ENCODE results near the gene SERINC1.
A peak's percentile ranks its signal among the peaks of the same experiment; 100 is the strongest.
"Not testable (repeated sequence)": the region's sequence is repeated elsewhere in the genome, so short reads cannot be mapped to it uniquely, and the experiment has no call there.

SERINC1 gene

GRCh38 chr6:122471107-122472021 lies at the start of gene SERINC1:
TSS of gene SERINC1 (minus strand) at chr6:122471807. CDS start at chr6:122471737, 70 bp downstream.
- FAIRE-seq, result peak; percentile 96

DNA sequence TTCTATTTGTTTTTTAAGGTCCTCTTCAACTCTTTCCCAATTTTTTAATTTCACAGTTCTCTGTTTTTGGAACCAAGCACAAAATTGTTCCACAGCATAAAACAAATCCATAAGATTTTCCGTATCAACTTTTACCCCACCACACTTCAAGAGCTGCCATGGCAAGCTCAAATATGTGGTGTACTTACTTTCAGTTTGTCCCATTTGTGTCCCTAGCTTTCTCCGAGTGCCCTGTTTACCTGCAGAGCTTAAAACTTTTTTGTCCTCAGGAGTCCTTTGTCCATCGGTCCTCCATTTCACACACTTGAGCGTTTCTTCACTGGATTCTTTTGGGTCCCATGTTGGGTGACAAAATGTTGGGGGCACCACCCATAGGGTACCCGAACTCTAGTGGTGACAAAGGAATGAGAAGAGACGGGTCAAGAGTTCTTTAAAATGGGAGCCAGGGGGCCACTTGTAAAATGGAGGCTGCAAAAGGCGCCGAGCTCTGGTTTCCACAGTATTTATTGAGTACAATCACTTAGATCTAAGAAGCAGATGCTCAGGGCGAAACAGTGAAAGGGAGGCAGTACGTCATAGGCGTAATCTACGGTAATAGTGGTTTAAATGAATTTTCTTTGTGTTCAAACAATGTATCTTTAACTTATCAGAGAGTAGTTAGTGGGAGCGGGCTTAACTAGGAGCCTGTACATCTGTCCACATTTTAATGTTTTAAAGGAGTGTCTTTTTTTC lies 39.8 kb upstream of the SERINC1 start:
- FAIRE-seq, result no peak

DNA sequence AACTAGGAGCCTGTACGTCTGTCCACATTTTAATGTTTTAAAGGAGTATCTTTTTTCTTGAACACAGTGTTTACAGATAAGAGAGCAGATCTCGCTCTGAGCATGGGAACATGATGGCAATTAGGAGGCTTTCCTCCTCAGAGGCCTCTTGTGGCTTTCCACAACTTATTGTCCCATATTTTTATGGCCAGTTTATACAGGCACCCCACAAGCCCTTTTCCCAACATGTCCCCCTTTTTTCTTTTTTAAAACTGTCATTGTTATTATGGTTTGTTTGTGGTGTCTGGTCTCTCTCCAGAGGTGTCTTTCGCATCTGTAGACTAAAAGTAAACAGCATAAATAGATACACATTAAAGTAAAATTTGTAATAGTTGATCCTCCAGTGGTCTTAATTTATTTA lies 33.6 kb upstream of the SERINC1 start:
- not testable (repeated sequence) for FAIRE-seq

GRCh38 chr6:122501475-122501874 lies 29.9 kb upstream of the SERINC1 start:
- no peak for FAIRE-seq

GRCh38 chr6:122495612-122496011 lies 24.0 kb upstream of the SERINC1 start:
- FAIRE-seq, result no peak

GRCh38 chr6:122494665-122495272 lies 23.2 kb upstream of the SERINC1 start:
- no peak for FAIRE-seq

- FAIRE-seq, result peak; percentile 55
Measured at GRCh38 chr6:122491919-122492555, 20.4 kb upstream of the SERINC1 start.

DNA sequence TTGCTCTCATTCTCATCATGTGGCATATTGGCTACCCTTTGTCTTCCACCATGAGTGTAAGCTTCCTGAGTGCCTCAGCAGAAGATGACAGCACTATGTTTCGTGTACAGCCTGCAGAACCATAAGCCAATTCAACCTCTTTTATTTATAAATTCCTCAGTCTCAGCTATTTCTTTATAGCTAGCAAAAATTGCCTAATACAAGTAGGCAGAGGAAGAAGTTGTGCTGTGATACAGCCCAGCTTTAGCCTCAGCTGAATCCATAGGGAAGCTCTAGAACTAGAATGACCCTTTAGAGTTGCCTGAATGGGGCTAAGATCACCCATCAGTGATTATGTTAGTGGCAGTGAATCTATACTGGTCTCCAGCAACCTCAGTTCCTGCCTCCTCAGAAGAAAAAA lies 19.0 kb upstream of the SERINC1 start:
- FAIRE-seq, result no peak

GRCh38 chr6:122484760-122485159 lies 13.2 kb upstream of the SERINC1 start:
- FAIRE-seq, result no peak

DNA sequence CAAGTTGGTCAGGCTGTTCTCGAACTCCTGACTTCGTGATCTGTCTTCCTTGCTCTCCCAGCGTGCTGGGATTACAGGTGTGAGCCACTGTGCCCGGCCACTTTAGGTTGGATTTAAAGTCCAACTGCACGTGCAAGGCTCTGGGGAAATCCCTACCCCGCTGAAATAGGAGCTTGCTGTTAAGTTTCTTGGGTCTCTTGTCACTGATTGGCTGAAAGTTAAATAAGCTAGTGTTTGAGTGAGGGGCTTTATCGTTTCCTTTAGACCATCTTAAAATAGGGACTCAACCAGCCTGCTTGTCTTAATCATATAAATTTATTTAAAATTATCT lies 11.1 kb upstream of the SERINC1 start:
- no peak for FAIRE-seq

DNA sequence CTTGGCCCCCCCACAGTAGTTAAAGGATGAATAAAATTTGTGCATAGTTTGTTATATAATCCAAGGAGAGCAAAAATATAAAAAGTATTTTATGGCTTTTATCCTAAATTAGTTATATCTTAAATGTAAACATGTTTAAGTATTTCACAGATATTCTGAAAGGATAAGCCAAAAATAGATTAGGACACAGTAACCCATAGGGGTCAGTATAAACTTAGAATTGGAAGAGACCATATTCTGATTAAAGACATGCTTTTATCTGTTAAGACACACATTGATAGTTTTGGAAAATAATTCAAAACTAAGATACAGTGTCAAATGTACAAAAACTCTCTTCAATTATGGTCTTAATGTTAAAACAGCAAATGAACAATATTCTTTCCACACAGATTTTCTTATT lies 4.5 kb upstream of the SERINC1 start:
- peak; percentile 53 for FAIRE-seq

DNA sequence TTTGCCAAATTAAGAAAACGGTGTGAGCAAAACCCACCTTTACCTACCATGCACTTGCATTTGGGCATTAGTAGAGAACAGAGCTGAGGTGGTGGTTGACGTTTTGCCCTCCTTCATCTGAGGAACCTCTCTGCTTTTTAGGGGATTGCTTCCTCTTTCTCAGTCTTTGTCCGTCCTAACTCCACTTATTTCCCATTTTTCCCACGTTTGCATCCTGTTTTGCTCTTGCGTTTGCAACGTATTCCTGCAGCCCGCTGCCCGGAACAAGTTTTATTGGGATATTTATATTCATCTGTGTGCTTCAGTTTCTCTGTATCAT lies 374 bp upstream of the SERINC1 start:
- FAIRE-seq, result no peak

- no peak for FAIRE-seq
Measured at GRCh38 chr6:122461885-122462284, 9.7 kb downstream of the SERINC1 start.

DNA sequence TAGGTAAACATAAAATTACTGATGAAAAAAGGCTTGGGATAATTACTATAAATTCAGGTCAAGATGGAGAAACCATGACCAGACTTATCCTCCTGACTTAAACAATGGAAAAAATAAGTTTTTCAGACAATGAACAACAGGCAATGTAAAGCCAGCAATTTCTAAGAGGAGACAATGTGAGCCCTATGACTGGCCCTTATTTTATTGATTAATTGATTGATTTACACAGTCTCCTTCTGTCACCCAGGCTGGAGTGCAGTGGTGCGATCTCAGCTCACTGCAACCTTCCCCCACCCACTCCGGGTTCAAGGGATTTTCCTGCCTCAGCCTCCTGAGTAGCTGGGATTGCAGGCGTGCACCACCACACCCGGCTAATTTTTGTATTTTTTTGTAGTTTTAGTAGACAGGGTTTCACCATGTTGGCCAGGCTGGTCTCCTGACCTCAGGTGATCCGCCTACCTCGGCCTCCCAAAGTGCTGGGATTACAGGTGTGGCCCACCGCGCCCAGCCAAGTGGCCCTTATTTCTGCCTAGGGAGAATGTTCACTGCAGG lies 11.7 kb downstream of the SERINC1 start:
- not testable (repeated sequence) for FAIRE-seq

- no peak for FAIRE-seq
Measured at GRCh38 chr6:122459240-122459639, 12.4 kb downstream of the SERINC1 start.

- no peak for FAIRE-seq
Measured at GRCh38 chr6:122458087-122458486, 13.5 kb downstream of the SERINC1 start.

DNA sequence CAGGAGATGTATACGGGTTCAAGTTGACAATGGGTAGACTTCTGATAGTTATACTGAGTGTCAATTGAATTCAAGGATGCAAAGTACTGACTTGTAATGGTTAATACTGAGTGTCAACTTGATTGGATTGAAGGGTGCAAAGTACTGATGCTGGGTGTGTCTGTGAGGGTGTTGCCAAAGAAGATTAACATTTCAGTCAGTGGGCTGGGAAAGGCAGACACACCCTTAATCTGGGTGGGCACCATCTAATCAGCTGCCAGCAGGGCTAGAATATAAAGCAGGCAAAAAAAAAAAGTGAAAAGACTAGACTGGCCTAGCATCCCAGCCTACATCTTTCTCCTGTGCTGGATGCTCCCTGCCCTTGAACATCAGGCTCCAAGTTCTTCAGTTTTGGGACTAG lies 16.5 kb downstream of the SERINC1 start:
- not testable (repeated sequence) for FAIRE-seq

GRCh38 chr6:122454673-122455072 lies 16.9 kb downstream of the SERINC1 start:
- no peak for FAIRE-seq

- no peak for FAIRE-seq
Measured at GRCh38 chr6:122452509-122452908, 19.1 kb downstream of the SERINC1 start.

DNA sequence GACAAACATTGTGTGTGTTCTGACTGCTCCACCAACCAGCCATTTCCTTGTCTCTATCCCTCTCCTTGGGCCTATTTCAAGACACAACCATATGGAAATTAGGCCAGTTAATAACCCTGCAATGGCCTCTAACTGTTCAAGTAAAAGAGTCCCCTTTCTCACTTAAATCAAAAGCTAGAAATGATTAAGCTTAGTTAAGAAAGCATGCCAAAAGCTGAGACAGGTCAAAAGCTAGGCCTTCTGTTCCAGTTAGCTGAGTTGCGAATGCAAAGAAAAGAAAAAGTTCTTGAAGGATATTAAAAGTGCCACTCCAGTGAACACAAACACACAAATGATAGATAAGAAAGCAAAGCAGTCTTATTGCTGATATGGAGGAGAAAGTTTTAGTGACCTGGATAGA lies 22.5 kb downstream of the SERINC1 start:
- FAIRE-seq, result no peak

- no peak for FAIRE-seq
Measured at GRCh38 chr6:122445274-122445673, 26.3 kb downstream of the SERINC1 start.

- no peak for FAIRE-seq
Measured at GRCh38 chr6:122438975-122439374, 32.6 kb downstream of the SERINC1 start.

GRCh38 chr6:122432816-122433215 lies 38.8 kb downstream of the SERINC1 start:
- no peak for FAIRE-seq

Data from endometrium (tissue), 2 donors.